ENCODE results near the gene OASL.
"Not testable (repeated sequence)": the region's sequence is repeated elsewhere in the genome, so short reads cannot be mapped to it uniquely, and the experiment has no call there.

Gene OASL

DNA sequence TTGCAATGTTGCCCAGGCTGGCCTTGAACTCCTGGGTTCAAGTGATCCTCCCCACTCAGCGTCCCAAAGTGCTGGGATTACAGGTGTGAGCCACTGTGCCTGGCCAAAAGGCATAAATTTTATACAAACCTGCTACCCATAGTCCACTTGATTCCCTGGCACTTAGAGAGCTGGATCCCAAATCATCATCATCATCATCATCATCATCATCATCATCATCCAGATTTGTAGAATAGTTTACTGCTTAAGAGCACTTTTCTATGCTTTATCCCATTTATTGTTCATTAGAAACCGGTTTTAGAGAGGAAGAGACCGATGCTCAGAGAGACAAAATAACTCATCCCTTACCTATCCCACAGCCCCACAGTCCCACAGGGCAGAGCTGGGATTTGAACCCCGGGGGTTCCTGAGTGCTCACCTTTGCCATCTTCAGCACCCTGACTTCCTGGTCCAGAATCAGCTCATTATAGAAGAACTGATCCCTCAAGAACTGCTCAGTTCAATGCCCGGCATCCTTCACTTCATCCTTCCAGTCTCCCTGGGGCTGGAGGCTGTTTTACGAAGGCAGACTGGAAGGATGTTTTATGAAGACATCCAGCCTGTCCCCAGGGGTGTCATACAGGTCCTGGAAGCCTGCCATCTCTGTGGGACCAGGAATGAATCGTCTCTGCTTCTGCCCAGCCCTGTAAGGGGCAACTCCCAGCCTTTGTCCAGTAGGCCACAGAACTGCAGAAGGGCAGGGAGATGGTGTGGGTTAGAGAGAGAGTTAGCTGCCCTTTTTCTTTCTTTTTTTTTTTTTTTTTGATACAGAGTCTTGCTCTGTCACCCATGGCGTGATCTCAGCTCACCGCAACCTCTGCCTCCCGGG, 20.2 kb upstream of the OASL start:
- no peak for DNase-seq (ENCODE audit: low spot score)

DNA sequence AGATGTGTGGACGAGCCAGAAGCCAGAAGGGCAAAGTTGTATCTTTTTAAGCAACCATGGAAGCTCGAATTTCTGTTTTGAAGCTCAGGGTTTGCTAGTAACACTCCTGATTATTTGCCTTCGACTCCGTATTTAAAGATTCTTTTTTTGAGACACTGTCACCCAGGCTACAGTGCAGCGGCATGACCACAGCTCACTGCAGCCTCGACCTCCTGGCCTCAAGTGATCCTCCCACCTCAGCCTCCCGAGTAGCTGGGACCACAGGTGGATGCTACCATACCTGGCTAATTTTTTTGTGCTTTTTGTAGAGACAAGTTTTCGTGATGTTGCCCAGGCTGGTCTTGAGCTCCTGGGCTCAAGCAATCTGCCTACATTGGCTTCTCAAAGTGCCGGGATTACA, 18.7 kb upstream of the OASL start:
- DNase-seq (ENCODE audit: low spot score), result no peak

DNA sequence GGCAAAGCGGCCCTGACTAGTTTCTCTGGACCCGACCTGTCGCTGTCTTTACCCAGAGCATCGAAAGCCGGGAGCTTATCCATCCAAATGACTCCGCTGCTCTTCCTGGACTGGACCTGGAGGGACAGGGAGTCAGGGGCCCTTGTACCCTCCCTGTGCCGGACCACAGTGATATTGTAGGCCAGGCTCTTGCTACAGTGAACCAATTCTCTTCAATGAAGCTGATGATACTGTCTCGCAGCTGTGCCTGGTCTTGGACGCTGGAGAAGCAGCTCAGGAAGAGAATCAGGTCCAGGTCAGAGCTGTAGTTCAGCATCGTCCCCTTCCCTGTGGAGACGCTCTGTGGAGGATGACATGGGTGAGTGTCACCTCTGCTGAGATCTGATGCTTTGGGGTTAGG, 14.7 kb upstream of the OASL start:
- no peak for DNase-seq (ENCODE audit: low spot score)

DNA sequence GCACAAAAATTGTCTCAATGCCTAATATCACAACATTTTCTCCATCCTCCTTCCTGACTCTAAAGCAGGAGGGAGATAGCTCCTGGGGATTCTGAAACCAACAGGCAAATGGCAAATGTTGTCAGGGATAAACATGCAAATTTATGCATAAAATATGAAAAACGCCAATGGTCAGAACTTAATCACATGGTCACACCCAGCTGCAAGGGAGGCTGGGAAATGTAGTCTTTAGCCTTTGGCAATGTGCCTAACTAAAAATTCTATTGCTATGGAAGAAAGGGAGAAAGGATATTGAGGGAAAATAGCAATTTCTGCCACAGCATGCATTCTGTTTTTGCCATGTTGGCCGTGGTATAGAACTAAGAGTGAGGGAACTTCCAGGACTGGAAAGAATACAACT, 11.7 kb upstream of the OASL start:
- no peak for DNase-seq (ENCODE audit: low spot score)

DNA sequence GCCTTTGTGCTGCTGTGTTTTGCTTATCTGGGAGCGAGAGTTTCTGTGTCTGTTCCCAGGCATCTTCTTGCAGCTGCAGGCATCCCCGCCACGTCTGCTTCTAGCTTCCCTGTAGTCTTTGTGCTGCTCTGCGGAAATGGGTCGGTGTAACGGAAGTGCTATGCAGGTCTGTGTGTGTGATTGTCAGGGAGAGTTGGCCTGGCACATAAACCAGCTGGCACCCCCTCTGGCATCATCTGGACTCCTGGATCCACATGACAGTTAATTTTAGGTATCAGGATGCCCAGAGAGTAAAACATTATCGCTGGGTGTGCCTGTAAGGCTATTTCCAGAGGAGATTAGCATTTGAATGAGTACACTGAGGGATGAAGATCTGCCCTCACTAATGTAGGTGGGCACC, 9.4 kb upstream of the OASL start:
- no peak for DNase-seq (ENCODE audit: low spot score)

DNA sequence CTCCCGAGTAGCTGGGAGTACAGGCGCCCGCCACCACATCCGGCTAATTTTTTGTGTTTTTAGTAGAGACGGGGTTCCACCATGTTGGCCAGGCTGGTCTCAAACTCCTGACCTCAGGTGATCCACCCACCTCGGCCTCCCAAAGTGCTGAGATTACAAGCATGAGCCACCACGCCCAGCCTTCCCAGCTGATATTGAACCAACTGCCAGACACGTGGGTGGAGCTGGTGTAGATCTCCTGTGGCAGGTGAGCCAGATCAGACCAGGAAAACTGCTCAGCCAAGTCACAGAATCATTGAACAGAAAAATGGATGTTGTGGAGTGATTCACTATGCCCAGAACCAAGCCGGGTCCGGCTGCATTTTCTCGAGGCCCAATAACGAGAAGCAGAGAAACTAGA, 8.4 kb upstream of the OASL start:
- DNase-seq (ENCODE audit: low spot score), result not testable (repeated sequence)

DNA sequence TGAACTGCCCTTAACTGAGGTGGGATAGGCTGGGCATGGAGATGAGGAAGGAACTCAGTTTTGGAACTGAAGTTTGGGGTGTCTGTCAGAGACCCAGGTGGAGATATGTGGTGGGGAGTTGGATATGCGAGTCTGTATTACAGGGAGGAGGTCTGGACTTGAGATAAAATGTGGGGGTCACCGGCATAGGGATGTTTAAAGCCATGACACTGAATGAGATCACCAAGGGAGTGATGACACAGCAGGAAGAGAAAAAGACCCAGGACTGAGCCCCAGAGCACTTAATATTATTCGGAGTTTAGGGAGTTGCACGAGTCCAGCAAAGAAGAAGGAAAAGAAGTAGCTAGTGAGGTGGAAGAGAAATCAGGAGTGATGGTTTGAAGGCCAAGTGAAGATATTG, 4.0 kb upstream of the OASL start:
- DNase-seq (ENCODE audit: low spot score), result no peak

DNA sequence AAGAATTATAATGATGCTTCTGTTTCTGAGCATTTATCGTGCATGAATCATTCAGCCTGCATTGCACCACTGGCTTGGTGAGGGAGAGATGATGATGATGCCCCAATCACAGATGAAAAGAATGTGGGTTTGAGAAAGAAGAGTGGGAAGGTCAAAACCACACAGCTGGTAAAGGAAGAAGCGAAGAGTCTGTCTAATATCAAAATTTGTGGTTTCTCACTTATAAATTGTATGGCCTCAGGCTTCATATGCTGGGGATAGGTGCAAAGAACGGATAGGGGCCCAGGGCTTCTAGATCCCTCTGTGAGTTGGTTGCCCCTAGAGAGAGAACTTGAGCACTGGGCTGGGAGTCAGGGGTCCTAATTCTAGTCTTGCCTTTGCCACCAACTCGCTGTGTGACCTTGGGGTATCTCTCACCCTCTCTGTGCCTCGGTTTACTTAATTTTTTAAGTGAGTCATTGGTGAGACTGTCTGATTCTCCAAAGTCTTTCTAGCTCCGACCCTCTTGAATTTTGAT, 2.2 kb downstream of the OASL start:
- no peak for DNase-seq (ENCODE audit: low spot score)

DNA sequence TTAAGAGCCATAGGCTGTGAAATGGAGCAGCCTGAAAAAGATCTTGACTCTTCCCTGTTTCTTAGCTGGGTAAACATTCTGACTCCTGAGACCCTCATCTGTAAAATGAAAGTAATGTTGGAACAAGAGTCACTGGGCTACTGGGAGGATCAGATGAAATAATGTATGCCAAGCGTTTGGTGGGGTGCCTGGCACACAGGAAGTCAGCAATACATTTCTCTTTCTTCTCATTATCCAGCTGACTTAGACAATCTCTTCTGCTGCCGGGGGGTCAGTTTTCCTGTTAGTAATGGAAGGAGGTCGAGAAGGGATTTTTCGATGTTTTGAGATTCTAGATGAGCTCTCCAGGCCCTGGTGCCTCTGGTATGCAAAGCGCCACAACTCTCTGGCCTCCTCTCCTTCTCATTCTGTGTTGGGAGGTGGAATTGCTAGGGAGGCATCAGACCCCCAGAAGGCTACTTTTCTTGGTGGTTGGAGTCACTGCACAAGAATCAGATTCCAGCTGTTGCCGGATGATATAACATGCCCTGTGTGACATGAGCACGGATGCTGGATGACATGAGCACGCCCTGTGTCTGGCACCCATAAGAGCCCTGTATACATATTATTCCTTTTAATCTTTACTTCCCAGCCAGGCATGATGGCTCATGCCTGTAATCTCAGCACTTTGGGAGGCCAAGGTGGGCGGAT, 4.3 kb downstream of the OASL start:
- DNase-seq (ENCODE audit: low spot score), result no peak

DNA sequence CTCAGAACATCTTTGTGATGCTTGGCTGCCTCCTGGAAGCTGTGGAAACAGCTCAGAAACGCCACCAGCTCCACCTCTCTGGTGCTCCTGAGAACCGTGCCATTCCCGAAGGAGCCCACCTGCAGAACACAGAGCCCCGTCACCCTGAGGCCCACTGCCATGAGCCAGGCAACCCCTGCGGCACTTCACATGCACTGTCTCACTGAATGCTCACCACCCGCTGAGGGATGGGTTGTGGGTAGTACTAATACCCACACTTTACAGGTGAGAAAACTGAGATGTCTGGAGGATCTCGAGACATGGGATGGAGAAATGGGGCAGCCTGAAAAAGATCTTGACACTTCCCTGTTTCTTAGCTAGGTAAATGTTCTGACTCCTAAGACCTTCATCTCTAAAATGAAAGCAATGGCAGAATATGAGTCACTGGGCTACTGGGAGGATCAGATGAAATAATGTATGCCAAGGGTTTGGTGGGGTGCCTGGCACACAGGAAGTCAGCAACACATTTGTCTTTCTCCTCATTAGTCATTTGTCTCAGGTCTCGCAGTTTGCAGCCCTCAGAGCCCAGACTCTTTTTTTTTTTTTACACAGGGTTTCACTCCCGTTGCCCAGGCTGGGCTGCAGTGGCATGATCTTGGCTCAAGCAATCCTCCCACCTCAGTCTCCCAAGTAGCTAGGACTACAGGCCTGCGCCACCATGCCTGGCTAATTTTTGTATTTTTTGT, 5.3 kb downstream of the OASL start:
- no peak for DNase-seq (ENCODE audit: low spot score)

DNA sequence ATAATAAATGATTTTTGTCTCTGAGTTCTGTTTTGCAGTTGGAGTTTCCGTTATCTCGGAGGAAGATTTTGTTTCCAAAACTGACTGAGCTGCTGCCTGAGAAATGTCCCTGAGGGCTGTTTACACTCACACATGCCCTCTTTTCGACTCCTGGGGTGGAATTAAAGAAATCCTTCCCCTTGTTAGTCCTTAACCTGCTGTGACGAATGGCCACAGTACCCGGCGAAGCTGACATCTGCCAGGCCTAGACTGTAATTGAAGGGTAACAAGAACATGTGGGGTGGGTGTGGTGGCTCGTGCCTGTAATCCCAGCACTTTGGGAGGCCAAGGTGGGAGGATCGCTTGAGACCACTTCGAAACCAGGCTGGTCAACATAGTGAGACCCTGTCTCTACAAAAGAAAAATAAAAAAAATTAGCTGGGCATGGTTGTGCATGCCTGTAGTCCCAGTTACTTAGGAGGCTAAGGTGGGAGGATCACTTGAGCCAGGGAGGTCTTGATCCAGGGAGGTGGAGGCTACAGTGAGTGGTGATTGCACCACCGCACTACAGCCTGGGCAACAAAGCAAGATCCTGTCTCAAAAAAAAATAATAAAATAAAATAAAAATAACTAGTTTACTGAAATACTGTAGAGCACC, 8.4 kb downstream of the OASL start:
- DNase-seq (ENCODE audit: low spot score), result no peak

DNA sequence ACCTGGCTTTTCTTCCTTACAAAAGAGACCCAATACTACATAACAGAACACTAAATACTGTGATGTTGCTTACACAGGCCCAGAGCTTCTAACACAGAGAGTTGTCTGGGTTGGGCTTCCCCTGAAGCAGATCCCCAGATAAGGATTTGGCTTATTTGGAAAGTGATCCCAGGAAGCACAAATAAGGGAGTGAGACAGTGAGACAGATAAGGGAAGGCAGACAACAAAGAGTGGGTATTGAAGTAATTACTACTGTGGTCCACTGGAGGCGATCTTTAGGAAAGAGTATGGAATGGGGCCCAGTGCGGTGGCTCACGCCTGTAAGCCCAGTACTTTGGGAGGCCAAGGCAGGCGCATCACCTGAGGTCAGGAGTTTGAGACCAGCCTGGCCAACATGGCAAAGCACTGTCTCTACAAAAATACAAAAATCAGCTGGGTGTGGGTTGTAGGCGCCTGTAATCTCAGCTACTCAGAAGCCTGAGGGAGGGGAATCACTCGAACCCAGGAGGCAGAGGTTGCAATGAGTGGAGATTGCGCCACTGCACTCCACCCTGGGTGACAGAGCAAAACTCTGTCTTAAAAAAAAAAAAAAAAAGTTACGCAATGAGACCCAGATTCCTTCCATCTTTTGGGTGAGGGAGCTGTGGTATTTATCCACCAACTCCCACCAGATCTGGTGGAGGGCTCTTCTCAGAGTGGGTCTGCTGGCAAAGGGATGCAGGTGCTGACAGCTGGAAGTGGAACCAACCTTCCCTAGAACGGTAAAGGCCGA, 12.6 kb downstream of the OASL start:
- DNase-seq (ENCODE audit: low spot score), result no peak

DNA sequence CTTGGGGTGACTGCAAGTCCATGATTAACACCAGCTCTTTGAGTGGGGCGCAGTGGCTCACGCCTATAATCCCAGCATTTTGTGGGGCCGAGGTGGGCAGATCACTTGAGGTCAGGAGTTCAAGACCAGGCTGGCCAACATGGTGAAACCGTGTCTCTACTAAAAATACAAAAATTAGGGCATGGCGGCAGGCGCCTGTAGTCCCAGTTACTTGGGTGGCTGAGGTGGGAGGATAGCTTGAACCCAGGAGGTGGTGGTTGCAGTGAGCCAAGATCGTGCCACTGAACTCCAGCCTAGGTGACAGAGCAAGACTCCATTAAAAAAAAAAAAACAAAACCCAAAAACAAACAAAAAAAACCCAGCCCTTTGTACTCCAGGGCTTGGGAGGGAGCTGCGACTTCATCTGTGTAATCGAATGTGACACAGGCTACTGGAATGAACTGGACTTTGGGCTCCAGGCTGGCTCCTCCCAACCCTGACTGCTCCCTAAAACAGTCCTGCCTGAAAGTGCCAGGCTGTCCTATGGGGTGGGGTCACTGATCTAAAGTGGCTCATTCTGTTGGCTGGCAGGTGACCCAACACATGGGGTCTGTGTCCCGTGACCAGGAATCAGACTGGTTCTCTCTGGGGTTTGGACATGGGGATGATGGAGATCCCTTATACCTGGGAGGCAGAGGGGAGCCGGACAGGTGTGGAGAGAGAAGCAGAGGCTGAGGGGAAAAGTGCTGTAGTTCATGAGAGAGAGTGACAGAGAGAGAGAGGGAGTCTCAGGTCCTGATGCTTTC, 13.4 kb downstream of the OASL start:
- no peak for DNase-seq (ENCODE audit: low spot score)

DNA sequence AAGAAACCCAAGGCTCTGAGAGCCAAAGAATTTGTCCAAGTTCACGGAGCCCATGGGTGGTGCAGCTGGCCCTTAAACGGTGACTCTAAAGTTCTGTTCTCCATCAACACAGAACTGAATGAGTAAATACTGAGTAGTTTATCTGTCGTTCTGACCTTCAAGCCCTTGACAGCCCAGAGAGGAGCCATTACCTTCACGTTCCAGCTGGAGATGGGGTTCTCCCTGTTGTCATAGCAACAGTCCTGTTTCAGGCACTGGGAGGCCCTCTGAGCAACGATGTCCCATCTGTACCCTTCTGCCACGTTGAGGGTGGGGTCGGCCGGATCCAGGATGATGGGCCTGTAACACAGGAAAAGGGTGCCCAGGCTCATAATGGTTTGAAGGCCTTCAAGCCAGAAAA, 15.2 kb downstream of the OASL start:
- no peak for DNase-seq (ENCODE audit: low spot score)

DNA sequence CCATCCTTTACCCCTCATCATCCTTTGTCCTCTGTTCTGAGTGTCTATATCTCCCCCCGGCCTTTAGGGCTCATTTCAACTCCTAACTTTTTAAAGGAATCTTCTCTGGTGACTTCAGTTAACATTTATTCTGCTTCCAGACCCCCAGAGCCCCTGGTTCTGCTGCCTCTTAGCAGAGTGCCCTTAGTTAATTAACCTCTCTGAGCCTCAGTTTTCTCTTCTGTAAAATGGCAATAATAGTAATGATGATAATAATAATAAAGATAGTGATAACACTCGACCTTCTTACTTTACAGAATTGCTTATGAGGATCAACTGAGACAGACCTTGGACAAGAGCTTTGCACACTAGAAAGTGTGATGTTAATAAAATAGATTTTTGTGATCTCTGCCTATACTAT, 16.3 kb downstream of the OASL start:
- no peak for DNase-seq (ENCODE audit: low spot score)

DNA sequence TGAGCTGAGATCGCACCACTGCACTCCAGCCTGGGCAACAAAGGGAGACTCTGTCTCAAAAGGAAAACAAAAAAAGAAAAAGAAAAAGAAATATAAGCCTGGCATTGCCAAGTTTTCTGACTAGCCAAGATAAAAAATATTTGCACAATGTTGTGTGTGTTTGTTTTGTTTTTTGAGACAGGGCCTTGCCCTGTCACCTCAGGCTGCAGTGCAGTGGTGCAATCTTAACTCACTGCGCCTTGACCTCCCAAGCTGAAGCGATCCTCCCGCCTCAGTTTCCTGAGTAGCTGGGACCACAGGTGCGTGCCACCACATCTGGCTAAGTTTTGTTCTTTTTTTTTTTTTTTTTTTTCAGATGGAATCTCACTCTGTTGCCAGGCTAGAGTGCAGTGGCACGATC, 17.3 kb downstream of the OASL start:
- DNase-seq (ENCODE audit: low spot score), result no peak

DNA sequence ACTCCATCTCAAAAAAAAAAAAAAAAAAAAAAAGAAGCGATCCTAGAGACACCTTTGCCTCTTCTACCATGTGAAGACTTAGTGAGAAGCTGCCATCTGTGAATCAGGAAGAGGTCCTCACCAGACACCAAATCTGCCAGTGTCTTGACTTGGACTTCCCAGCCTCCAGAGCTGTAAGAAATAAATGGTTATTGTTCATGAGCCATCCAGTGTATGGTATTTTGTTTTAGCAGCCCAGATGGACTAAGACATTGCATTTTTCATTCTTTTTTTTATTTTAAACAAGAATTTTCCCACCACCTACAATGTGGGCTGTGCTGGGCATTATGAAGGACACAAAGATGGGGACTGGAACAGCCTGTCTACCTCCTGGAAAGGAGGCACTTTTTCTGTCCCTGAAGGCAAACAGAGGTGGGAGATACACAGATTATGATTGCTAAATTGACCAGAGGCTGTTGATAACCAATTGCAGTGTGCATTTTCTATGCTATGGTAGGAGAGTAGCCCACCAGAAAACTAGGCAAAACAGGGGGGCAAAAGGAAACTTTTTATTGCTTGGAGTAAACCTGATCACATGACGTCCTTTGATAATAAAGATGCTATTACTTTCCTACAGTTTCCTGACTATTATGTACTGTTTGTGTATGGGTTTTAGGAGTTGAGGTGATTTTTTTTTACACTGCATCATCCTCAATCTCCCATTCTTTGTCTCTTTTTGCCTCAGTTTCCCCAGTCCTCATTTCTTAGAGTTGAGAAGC, 20.0 kb downstream of the OASL start:
- DNase-seq (ENCODE audit: low spot score), result no peak

DNA sequence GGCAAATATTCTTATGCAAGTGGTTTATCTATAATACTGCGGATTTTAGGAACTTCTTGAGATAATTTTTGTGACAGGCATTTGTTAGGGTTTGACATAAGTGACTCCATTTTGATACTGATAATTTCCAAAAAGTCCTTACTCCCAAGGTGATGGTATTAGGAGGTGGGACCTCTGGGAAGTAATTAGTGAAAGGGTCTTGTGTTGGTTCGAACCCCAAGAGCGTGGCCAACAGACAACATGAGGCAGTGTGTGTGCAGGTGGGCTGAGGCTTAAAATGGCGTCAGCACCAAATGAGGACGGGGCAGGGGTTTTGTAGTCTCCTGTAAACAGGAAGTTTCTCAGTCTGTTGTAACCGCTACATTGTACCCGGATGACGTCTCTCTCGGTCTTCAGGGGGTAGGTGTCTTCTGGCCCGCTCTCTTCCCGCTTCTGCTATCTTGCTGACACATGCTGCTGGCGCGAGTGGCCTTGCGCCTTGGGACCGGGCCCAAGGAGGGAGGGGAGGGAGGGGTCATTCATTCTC, 21.0 kb downstream of the OASL start:
- DNase-seq (ENCODE audit: low spot score), result no peak
